Lower leg skin (tissue), 4 donors: ENCODE data around the gene IRF9. TPM values are rescaled to one million over a fixed set of nuclear protein-coding genes. Genes with fewer than 3 reads are reported as not detected.

ENCODE experiments used
- DNase-seq, 2 donors: peaks; one replicate each; pipeline ENCODE4 v3.0.0-alpha.2; 2019; ENCODE audit warnings: low spot score in 2 of 2
- H3K4me3 ChIP-seq: fragments of 200-600 bp; sonication (generic); 2 replicates; pipeline ENCODE4 v1.5.1; 2017; ENCODE audit warnings: mild to moderate bottlenecking, low read depth; ENCODE audit not compliant: poor library complexity, severe bottlenecking
- CTCF ChIP-seq, 3 donors: fragments of 450-650 bp; IDR thresholded peaks; one replicate each; pipeline ENCODE4 v1.5.1; 2016; ENCODE audit warnings: antibody characterized with exemption in 3 of 3, mild to moderate bottlenecking in 3 of 3, moderate library complexity in 2 of 3
- POLR2A ChIP-seq, 2 donors: fragments of 450-650 bp; IDR thresholded peaks; one replicate each; pipeline ENCODE4 v1.6.1; 2016 to 2017; ENCODE audit warnings: antibody characterized with exemption in 2 of 2, mild to moderate bottlenecking in 1 of 2, moderate library complexity in 1 of 2
- WGBS, 2 donors: methylation state at CpG; one replicate each; pipeline ENCODE4 v1.1.5; 2018; 5-methylcytosine and 5-hydroxymethylcytosine counted together
- intact Hi-C: fragments of 100-400 bp; cut with DNase I; formaldehyde crosslinking; loops from one replicate; pipeline ENCODE4 v1.15.0; 2023; ENCODE audit warnings: low total_unique reads
- total RNA-seq, 4 donors: library from RNA; depleted of rRNA; stranded (reverse); fragments of >200 nt; gene quantifications; one replicate each; pipeline ENCODE4 v1.1.0, GENCODE V29; 2016

The IRF9 gene
- total RNA-seq, 4 donors from 2014 or later = 36.1 to 54.1 (median 44.2) TPM

- DNase-seq = no peak
- TF ChIP-seq POLR2A (IDR thresholded peaks at IDR 0.05) (no peak), CTCF (IDR thresholded peaks at IDR 0.05) (no peak)
- intact Hi-C loops = no loop called here
- no peak overlapping the region for H3K4me3 ChIP-seq
- 81 to 89% methylated on average over 8 of the region's 8 CpGs for WGBS, 2 donors
These were observed 38.2 kb upstream of the IRF9 start for GRCh38 chr14:24122898-24123297.

- 70 to 82% methylated on average over 9 of the region's 9 CpGs for WGBS, 2 donors
- intact Hi-C loops = no loop called here
- DNase-seq = no peak
- no peak for TF ChIP-seq POLR2A (IDR thresholded peaks at IDR 0.05)
- TF ChIP-seq CTCF (IDR thresholded peaks at IDR 0.05) = no peak
- no peak overlapping the region for H3K4me3 ChIP-seq
These were observed 37.3 kb upstream of the IRF9 start for GRCh38 chr14:24123424-24124417.

DNA sequence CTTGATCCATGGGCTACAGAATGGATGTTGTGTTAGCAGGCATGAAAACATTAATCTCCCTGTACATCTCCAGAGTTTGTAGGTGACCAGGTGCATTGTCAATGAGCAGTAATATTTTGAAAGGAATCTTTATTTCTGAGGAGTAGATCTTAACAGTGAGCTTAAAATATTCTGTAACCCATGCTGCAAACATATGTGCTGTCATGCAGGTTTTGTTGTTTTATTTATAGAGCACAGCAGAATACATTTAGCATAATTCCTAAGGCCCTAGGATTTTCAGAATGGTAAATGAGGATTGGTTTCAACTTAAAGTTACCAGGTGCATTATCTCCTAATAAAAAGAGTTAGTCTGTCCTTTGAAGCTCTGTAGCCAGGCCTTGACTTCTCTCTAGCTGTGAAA lies 34.1 kb upstream of the IRF9 start:
- intact Hi-C loops = no loop called here
- TF ChIP-seq POLR2A (IDR thresholded peaks at IDR 0.05) (no peak), CTCF (IDR thresholded peaks at IDR 0.05) (no peak)
- no peak overlapping the region for H3K4me3 ChIP-seq
- no peak for DNase-seq

DNA sequence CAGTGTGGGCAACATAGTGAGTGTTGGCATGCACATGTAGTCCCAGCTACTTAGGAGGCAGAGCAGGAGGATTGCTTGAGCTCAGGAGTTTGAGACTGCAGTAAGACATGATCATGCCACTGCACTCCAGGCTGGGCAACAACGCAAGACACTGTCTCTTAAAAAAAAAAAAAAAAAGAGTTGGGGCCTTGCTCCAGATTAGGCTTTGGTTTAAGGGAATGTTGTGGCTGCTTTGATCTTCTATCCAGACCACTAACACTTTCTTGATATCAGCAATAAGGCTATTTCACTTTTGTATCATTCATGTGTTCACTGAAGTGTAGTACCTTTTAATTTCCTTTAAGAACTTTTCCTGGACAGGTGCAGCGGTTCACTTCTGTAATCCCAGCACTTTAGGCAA lies 33.4 kb upstream of the IRF9 start:
- no peak for TF ChIP-seq POLR2A (IDR thresholded peaks at IDR 0.05)
- TF ChIP-seq CTCF (IDR thresholded peaks at IDR 0.05) = no peak
- intact Hi-C loops = no loop called here
- no peak overlapping the region for H3K4me3 ChIP-seq
- DNase-seq = no peak
- 84 to 91% methylated on average over 2 of the region's 2 CpGs for WGBS, 2 donors

GRCh38 chr14:24129410-24129998 lies 31.6 kb upstream of the IRF9 start:
- WGBS, 2 donors = 92 to 96% methylated on average over 8 of the region's 8 CpGs
- intact Hi-C loops = no loop called here
- no peak overlapping the region for H3K4me3 ChIP-seq
- DNase-seq = no peak
- TF ChIP-seq POLR2A (IDR thresholded peaks at IDR 0.05) (no peak), CTCF (IDR thresholded peaks at IDR 0.05) (no peak)
